ENCODE measurements around the gene SEC31B. TPM values are rescaled to one million over a fixed set of nuclear protein-coding genes. Genes with fewer than 3 reads are reported as not detected.

SEC31B gene
- total RNA-seq, 1 donor from 2014 or later: 8.8 TPM

DNA sequence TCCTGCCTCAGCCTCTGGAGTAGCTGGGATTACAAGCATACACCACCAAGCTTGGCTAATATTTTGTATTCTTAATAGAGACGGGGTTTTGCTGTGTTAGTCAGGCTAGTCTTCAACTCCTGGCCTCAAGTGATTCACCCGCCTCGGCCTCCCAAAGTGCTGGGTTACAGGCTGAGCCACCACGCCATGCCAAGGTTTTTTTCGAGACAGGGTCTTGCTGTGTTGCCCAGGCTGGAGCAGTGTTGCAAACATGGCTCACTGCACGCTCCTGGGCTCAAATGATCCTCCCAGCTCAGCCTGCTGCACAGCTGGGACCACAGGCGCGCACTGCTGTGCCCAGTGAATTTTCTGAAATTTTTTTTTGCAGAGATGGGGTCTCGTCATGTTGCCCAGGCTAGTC is 3.3 kb upstream of the SEC31B start:
- no peak overlapping the region for H3K4me3 ChIP-seq
- peaks cover 11% of the 10 kb centered on the region for H3K4me1 ChIP-seq
- Mint-ChIP-seq H3K27me3 (ENCODE audit: insufficient read depth, low read depth) (no peaks in the 10 kb centered on the region), H3K36me3 (peaks cover 33% of the 10 kb centered on the region), H3K27ac (no peak overlapping the region), H3K9me3 (no peaks in the 10 kb centered on the region), H3K4me3 (no peak overlapping the region), H3K4me1 (peaks cover 15% of the 10 kb centered on the region)
- H3K36me3 ChIP-seq: peaks cover 3% of the 10 kb centered on the region
- TF ChIP-seq EZH2phosphoT487 (IDR thresholded peaks at IDR 0.05): no peak
- TF ChIP-seq EZH2 (IDR thresholded peaks at IDR 0.05): no peak
- TF ChIP-seq, protein P1, sequence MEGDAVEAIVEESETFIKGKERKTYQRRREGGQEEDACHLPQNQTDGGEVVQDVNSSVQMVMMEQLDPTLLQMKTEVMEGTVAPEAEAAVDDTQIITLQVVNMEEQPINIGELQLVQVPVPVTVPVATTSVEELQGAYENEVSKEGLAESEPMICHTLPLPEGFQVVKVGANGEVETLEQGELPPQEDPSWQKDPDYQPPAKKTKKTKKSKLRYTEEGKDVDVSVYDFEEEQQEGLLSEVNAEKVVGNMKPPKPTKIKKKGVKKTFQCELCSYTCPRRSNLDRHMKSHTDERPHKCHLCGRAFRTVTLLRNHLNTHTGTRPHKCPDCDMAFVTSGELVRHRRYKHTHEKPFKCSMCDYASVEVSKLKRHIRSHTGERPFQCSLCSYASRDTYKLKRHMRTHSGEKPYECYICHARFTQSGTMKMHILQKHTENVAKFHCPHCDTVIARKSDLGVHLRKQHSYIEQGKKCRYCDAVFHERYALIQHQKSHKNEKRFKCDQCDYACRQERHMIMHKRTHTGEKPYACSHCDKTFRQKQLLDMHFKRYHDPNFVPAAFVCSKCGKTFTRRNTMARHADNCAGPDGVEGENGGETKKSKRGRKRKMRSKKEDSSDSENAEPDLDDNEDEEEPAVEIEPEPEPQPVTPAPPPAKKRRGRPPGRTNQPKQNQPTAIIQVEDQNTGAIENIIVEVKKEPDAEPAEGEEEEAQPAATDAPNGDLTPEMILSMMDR (IDR thresholded peaks at IDR 0.05): no peak
- no peak for DNase-seq (ENCODE audit: low spot score)
- no peak overlapping the region for H2AFZ ChIP-seq (replicated peaks)
- H3K27ac ChIP-seq: no peak overlapping the region
- peaks cover 17% of the 10 kb centered on the region for H3F3A ChIP-seq (ENCODE audit: low read depth)
- H3K9ac ChIP-seq: no peak overlapping the region
- H3K79me2 ChIP-seq (ENCODE audit: low read depth): peaks cover 5% of the 10 kb centered on the region
- peaks cover 35% of the 10 kb centered on the region for H4K20me1 ChIP-seq (ENCODE audit: low read depth)
- no peaks in the 10 kb centered on the region for H3K9me3 ChIP-seq (ENCODE audit: low read depth)
- no peak overlapping the region for H3K4me2 ChIP-seq
- H3K27me3 ChIP-seq: peaks cover 33% of the 10 kb centered on the region

DNA sequence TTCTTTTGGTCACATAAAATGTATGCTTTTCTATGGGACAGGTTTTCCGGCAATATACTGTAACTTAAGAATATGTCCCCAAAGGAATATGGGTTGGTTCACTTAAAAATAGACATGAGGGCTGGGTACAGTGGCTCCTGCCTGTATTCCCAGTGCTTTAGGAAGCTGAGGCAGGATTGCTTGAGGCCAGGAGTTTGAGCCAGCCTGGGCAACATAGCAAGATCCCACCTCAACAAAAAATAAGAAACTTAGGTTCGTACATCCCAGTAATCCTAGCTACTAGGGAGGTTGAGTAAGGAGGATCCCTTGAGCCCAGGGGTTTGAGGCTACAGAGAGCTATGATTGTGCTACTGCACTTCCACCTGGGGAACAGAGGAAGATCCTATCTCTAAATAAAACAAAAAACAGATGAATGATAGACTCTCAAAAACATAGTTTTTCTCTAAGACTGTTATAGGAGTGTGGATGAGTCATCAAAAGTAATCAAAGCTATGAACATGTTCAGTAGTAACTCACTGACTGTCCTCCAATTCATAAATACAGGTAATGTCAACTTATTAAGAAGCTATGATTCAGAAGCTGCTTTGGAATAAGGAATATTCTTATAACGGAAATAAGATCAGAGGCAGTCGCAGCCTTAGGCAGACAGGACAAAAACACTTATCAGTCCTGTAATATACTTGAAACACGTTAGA is 2.6 kb upstream of the SEC31B start:
- peaks cover 33% of the 10 kb centered on the region for H3K36me3 Mint-ChIP-seq
- Histone ChIP-seq H3K9ac (no peak overlapping the region), H3K4me2 (no peak overlapping the region), H3K79me2 (ENCODE audit: low read depth) (no peaks in the 10 kb centered on the region), H2AFZ (replicated peaks) (no peak overlapping the region), H3F3A (ENCODE audit: low read depth) (peaks cover 17% of the 10 kb centered on the region), H4K20me1 (ENCODE audit: low read depth) (peaks cover 32% of the 10 kb centered on the region), H3K27ac (no peak overlapping the region), H3K9me3 (ENCODE audit: low read depth) (no peaks in the 10 kb centered on the region), H3K36me3 (peaks cover 3% of the 10 kb centered on the region), H3K27me3 (peaks cover 40% of the 10 kb centered on the region), H3K4me1 (peaks cover 11% of the 10 kb centered on the region), H3K4me3 (no peak overlapping the region)
- TF ChIP-seq EZH2 (IDR thresholded peaks at IDR 0.05): no peak
- no peak overlapping the region for H3K27ac Mint-ChIP-seq
- H3K4me3 Mint-ChIP-seq: no peak overlapping the region
- H3K27me3 Mint-ChIP-seq (ENCODE audit: insufficient read depth, low read depth): no peaks in the 10 kb centered on the region
- H3K9me3 Mint-ChIP-seq: no peaks in the 10 kb centered on the region
- no peak for DNase-seq (ENCODE audit: low spot score)
- H3K4me1 Mint-ChIP-seq: peaks cover 15% of the 10 kb centered on the region

- TF ChIP-seq, protein P1 (IDR thresholded peaks at IDR 0.05): no peak
- no peak for TF ChIP-seq EZH2phosphoT487 (IDR thresholded peaks at IDR 0.05)
- TF ChIP-seq EZH2 (IDR thresholded peaks at IDR 0.05): no peak
- no peak overlapping the region for H3K9ac ChIP-seq
- no peaks in the 10 kb centered on the region for H3K79me2 ChIP-seq (ENCODE audit: low read depth)
- peaks cover 11% of the 10 kb centered on the region for H3K4me1 ChIP-seq
- peaks cover 26% of the 10 kb centered on the region for H4K20me1 ChIP-seq (ENCODE audit: low read depth)
- peaks cover 15% of the 10 kb centered on the region for H3K4me1 Mint-ChIP-seq
- H3K27me3 ChIP-seq: peaks cover 41% of the 10 kb centered on the region
- H2AFZ ChIP-seq (replicated peaks): no peak overlapping the region
- peaks cover 25% of the 10 kb centered on the region for H3K36me3 Mint-ChIP-seq
- H3K36me3 ChIP-seq: peaks cover 3% of the 10 kb centered on the region
- H3K27me3 Mint-ChIP-seq (ENCODE audit: insufficient read depth, low read depth): no peaks in the 10 kb centered on the region
- H3K9me3 ChIP-seq (ENCODE audit: low read depth): no peaks in the 10 kb centered on the region
- no peak overlapping the region for H3K4me2 ChIP-seq
- no peak for DNase-seq (ENCODE audit: low spot score)
- H3K4me3 ChIP-seq: no peak overlapping the region
- no peaks in the 10 kb centered on the region for H3K9me3 Mint-ChIP-seq
- H3K27ac Mint-ChIP-seq: no peak overlapping the region
- H3K4me3 Mint-ChIP-seq: peak overlapping the region; percentile 7
- H3K27ac ChIP-seq: no peak overlapping the region
- H3F3A ChIP-seq (ENCODE audit: low read depth): peaks cover 17% of the 10 kb centered on the region
Observed at GRCh38 chr10:100520811-100521210, 1.1 kb upstream of the SEC31B start.

DNA sequence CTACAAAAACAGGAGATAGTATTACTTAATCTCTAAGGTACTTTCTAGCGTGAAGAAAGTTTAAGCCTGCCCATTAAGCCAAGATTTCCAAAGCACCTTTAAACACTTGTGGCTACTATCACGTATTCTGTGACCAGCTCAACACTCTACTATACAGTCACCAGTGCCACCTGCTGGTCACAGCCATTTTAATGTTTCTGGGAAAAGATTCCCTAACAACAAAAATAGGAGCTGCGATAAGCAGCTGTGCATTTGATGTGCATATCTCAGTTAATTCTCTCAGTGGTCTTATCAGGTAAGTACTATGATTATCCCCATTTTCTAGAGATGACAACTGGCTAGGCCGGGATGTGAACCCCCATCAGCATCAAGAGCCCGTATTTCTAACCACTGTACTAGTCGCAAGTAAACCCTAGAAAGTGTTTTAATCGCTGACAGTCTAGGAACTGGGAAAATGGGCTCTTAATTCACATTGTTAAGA is 860 bp downstream of the SEC31B start:
- Histone ChIP-seq H3K36me3 (no peaks in the 10 kb centered on the region), H3K27me3 (peaks cover 41% of the 10 kb centered on the region), H3K4me3 (peak overlapping the region; percentile 60), H3K4me2 (peak overlapping the region; percentile 90), H3K4me1 (peaks cover 11% of the 10 kb centered on the region), H4K20me1 (ENCODE audit: low read depth) (peaks cover 22% of the 10 kb centered on the region), H2AFZ (replicated peaks) (no peak overlapping the region), H3K27ac (no peak overlapping the region), H3K79me2 (ENCODE audit: low read depth) (no peaks in the 10 kb centered on the region), H3K9ac (no peak overlapping the region), H3F3A (ENCODE audit: low read depth) (peaks cover 17% of the 10 kb centered on the region), H3K9me3 (ENCODE audit: low read depth) (no peaks in the 10 kb centered on the region)
- H3K36me3 Mint-ChIP-seq: peaks cover 13% of the 10 kb centered on the region
- no peaks in the 10 kb centered on the region for H3K9me3 Mint-ChIP-seq
- no peak overlapping the region for H3K27ac Mint-ChIP-seq
- TF ChIP-seq EZH2 (IDR thresholded peaks at IDR 0.05): no peak
- TF ChIP-seq EZH2phosphoT487 (IDR thresholded peaks at IDR 0.05): no peak
- TF ChIP-seq, protein P1 (IDR thresholded peaks at IDR 0.05): peak; percentile 81
- peak; percentile 83 for DNase-seq (ENCODE audit: low spot score)
- H3K27me3 Mint-ChIP-seq (ENCODE audit: insufficient read depth, low read depth): no peaks in the 10 kb centered on the region
- peak overlapping the region; percentile 91 for H3K4me3 Mint-ChIP-seq
- peaks cover 15% of the 10 kb centered on the region for H3K4me1 Mint-ChIP-seq

All from neural progenitor cell (in vitro differentiated cells).